ENCODE data around the gene CAV1. TPM values are rescaled to one million over a fixed set of nuclear protein-coding genes. Genes with fewer than 3 reads are reported as not detected.

The CAV1 gene
- total RNA-seq, 2 donors from 2014 or later = 1.2 TPM; not detected in 1

DNA sequence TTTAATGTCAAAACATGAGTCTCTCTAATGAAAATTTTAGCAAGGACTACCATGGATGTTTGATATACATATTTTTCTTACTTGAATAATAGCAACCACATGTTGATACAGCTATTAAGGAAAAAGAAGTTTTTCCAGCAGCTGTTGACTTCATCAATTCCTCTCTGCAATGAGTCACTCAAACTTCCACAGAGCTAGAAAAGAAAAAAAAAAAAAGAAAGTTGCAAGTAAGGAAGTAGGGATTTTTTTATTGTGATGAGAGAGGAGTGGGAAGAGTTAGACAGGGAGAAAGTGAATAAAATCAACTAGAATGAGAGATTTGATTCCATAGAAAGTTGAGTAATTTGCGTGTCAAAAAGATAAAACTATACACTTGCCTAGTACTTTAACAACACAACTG lies 46.2 kb downstream of the CAV1 start:
- Mint-ChIP-seq H3K4me3 (no peak overlapping the region), H3K36me3 (ENCODE audit: low read depth) (no peaks in the 10 kb centered on the region), H3K27ac (no peak overlapping the region), H3K27me3 (peaks cover 12% of the 10 kb centered on the region), H3K9me3 (no peaks in the 10 kb centered on the region), H3K4me1 (no peaks in the 10 kb centered on the region)
- ATAC-seq (replicated peaks) = no peak

DNA sequence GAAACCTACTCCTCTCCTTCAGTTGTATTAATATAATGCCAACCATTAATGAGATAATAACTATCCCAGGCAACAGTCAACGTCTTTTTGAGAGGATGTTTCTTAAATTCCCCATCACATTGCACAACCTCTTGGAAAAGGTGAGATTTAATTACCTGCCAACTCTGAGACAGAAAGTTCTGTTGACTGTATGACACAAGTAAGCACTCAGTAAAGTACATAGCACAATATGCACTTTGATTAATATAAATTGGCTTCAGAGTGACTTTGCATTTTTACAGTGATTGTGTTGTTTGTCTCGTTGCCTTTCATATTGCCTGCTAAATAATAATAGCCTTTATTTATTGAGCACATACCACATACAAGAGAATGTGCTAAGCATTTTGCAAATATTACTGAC lies 46.7 kb downstream of the CAV1 start:
- ATAC-seq (replicated peaks) = no peak
- Mint-ChIP-seq H3K36me3 (ENCODE audit: low read depth) (no peaks in the 10 kb centered on the region), H3K4me1 (no peaks in the 10 kb centered on the region), H3K27ac (no peak overlapping the region), H3K9me3 (no peaks in the 10 kb centered on the region), H3K27me3 (peaks cover 15% of the 10 kb centered on the region), H3K4me3 (no peak overlapping the region)

GRCh38 chr7:116572036-116572435 lies 47.2 kb downstream of the CAV1 start:
- Mint-ChIP-seq H3K27ac (no peak overlapping the region), H3K4me3 (no peak overlapping the region), H3K36me3 (ENCODE audit: low read depth) (no peaks in the 10 kb centered on the region), H3K9me3 (no peaks in the 10 kb centered on the region), H3K27me3 (peaks cover 16% of the 10 kb centered on the region), H3K4me1 (no peaks in the 10 kb centered on the region)
- no peak for ATAC-seq (replicated peaks)

- H3K36me3 Mint-ChIP-seq (ENCODE audit: low read depth) = no peaks in the 10 kb centered on the region
- H3K27me3 Mint-ChIP-seq = peaks cover 19% of the 10 kb centered on the region
- H3K4me3 Mint-ChIP-seq = no peak overlapping the region
- H3K4me1 Mint-ChIP-seq = no peaks in the 10 kb centered on the region
- no peaks in the 10 kb centered on the region for H3K9me3 Mint-ChIP-seq
- ATAC-seq (replicated peaks) = no peak
- H3K27ac Mint-ChIP-seq = no peak overlapping the region
These were observed 48.7 kb downstream of the CAV1 start for GRCh38 chr7:116573541-116573940.

- Mint-ChIP-seq H3K27ac (no peak overlapping the region), H3K4me3 (no peak overlapping the region)
These were observed 49.4 kb downstream of the CAV1 start for GRCh38 chr7:116574025-116574822.

GRCh38 chr7:116575853-116576252 lies 51.0 kb downstream of the CAV1 start:
- H3K36me3 Mint-ChIP-seq (ENCODE audit: low read depth) = no peaks in the 10 kb centered on the region
- H3K4me1 Mint-ChIP-seq = no peaks in the 10 kb centered on the region
- H3K4me3 Mint-ChIP-seq = no peak overlapping the region
- H3K9me3 Mint-ChIP-seq = no peaks in the 10 kb centered on the region
- no peak for ATAC-seq (replicated peaks)
- peaks cover 7% of the 10 kb centered on the region for H3K27me3 Mint-ChIP-seq
- H3K27ac Mint-ChIP-seq = no peak overlapping the region

More at GRCh38 chr7:116574025-116574822, 49.4 kb downstream of the CAV1 start:
- Mint-ChIP-seq H3K36me3 (ENCODE audit: low read depth) (no peaks in the 10 kb centered on the region), H3K27me3 (peaks cover 19% of the 10 kb centered on the region), H3K4me1 (no peaks in the 10 kb centered on the region), H3K9me3 (no peaks in the 10 kb centered on the region)
- ATAC-seq (replicated peaks) = no peak

DNA sequence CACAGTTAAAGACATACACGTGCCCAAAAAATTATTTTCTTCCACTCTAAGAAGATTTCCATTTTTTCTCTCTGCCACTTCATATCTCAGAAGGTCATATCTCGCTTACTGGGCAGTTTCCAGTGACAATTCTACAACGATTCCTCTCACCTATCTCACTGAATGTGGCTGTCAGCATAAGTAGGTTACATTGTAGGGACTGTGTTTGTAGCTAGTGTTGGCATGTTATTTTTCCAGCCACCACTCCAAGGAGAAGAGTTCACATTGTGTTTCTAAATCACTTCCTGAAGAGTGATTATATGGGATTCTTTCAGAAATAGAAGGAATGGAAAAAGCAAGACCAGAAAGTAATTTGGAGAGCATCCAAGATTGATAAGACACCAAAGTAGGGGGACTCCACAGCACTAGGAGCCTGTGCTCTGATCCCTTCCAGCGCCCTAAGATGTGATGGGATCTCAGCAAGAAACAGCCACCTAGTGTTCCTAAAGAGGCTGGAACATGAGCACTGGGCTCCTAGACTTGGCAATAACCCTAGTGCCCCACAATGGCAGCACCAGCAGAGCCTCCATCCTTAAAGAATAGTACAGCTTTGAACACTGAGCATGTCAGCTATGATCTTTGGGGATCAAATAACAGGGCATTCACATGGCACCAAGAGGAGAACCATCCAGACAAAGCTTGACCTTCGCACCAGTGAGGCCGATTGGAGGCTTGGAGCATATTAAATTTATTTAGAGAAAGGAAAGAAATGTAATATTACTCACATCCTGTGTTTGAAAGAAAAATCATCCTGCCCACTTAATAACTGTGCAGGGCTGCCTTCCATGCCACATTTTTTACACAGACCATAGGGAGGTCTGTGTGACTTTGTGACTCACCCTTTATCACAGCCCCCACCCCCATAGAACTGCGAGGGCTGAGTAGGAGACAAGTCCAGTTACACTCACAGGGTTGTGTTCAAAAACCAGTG lies 51.8 kb downstream of the CAV1 start:
- peak overlapping the region; percentile 3 for H3K4me3 Mint-ChIP-seq

DNA sequence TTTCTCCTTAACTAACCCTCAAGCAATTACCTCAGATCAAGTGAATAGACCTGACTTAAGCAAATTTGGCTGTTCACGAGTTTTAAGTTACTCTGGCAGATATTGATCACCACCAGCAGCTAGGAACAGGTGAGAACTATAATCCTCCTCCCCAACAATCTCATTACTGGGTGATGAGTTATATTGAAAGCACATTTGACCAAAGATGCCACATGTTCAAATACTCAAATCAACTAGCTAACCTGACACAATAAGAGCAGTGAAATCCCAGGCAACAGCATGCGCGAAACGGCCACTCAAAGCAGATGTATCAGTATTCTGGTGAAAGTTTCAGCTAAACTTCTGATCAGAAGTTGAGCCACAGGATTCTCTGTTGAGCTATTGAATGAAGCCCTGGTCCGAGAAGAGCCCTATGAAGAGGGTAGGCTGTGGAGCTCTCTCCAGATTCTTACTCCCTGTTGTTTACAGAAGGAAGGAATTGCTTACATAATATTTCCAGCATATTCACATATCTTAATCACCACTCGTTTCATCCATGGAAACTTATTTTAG lies 52.6 kb downstream of the CAV1 start:
- no peaks in the 10 kb centered on the region for H3K36me3 Mint-ChIP-seq (ENCODE audit: low read depth)
- peak overlapping the region; percentile 3 for H3K4me3 Mint-ChIP-seq
- no peaks in the 10 kb centered on the region for H3K9me3 Mint-ChIP-seq
- peak; percentile 83 for ATAC-seq (replicated peaks)
- H3K27me3 Mint-ChIP-seq = peaks cover 7% of the 10 kb centered on the region
- no peak overlapping the region for H3K27ac Mint-ChIP-seq
- no peaks in the 10 kb centered on the region for H3K4me1 Mint-ChIP-seq

More for the DNA sequence above, 51.8 kb downstream of the CAV1 start:
- H3K27ac Mint-ChIP-seq = no peak overlapping the region
- no peaks in the 10 kb centered on the region for H3K4me1 Mint-ChIP-seq
- no peaks in the 10 kb centered on the region for H3K36me3 Mint-ChIP-seq (ENCODE audit: low read depth)
- H3K27me3 Mint-ChIP-seq = peaks cover 7% of the 10 kb centered on the region
- no peaks in the 10 kb centered on the region for H3K9me3 Mint-ChIP-seq
- peak; percentile 79 for ATAC-seq (replicated peaks)

DNA sequence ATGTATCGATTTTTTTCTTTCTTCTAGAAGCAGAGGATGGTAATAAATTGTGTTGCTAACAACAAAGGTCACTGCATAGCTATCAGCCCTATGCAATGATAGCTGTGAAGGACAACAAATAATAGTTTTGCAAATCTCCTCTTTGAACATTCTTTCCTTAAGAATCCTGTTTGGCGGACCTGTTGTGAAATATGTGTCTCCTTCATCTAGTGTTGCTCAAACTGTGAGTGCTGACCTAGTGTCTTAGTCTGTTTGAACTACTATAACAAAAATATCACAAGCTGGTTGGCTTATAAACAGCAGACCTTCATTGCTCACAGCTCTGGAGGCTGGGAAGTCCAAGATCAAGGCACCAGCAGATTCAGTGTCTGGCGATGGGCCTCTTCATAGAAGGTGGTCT lies 53.7 kb downstream of the CAV1 start:
- Mint-ChIP-seq H3K4me1 (peaks cover 6% of the 10 kb centered on the region), H3K27me3 (peaks cover 7% of the 10 kb centered on the region)

DNA sequence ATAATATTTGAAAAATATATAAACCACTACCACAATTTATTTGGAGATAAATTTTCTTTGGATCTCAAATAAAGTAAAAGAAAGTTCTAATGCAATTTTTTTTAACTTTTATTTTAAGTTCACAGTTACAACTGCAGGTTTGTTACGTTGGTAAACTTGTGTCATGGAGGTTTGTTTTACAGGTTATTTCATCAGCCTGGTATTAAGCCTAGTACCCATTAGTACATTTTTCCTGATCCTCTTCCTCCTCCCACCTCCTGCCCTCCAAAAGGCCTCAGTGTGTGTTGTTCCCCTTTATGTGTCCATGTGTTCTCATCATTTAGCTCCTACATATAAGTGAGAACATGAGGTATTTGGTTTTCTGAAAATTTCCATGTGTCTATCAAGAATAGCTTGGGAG lies 54.5 kb downstream of the CAV1 start:
- no peak overlapping the region for H3K4me3 Mint-ChIP-seq
- no peaks in the 10 kb centered on the region for H3K9me3 Mint-ChIP-seq
- H3K27ac Mint-ChIP-seq = no peak overlapping the region
- H3K27me3 Mint-ChIP-seq = peaks cover 7% of the 10 kb centered on the region
- ATAC-seq (replicated peaks) = no peak
- no peaks in the 10 kb centered on the region for H3K36me3 Mint-ChIP-seq (ENCODE audit: low read depth)
- peaks cover 6% of the 10 kb centered on the region for H3K4me1 Mint-ChIP-seq

More for the DNA sequence above, 53.7 kb downstream of the CAV1 start:
- no peak for ATAC-seq (replicated peaks)
- Mint-ChIP-seq H3K27ac (no peak overlapping the region), H3K36me3 (ENCODE audit: low read depth) (no peaks in the 10 kb centered on the region), H3K9me3 (no peaks in the 10 kb centered on the region), H3K4me3 (no peak overlapping the region)

DNA sequence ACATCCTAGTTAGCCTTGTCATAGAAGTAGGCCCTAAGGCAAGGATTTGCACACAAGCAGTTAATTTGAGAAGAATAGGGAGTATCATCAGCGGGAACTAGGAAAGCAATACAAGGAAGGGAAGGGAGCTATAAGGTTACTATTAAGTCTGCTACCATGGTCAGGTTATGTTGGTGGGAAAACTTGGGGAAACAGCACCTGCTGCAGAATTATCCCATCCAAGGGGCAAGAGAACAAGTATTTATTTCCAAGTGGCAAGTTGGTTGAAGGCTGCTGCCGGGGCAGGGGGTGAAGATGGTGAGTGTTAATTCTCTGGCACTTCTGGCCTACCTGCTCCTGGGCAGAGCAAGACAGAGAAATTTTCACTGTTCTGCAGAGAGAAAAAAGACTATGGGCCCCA lies 55.0 kb downstream of the CAV1 start:
- peaks cover 7% of the 10 kb centered on the region for H3K27me3 Mint-ChIP-seq
- H3K27ac Mint-ChIP-seq = no peak overlapping the region
- ATAC-seq (replicated peaks) = no peak
- H3K36me3 Mint-ChIP-seq (ENCODE audit: low read depth) = no peaks in the 10 kb centered on the region
- peaks cover 6% of the 10 kb centered on the region for H3K4me1 Mint-ChIP-seq
- no peak overlapping the region for H3K4me3 Mint-ChIP-seq
- no peaks in the 10 kb centered on the region for H3K9me3 Mint-ChIP-seq

- H3K27me3 Mint-ChIP-seq = peaks cover 2% of the 10 kb centered on the region
- H3K36me3 Mint-ChIP-seq (ENCODE audit: low read depth) = no peaks in the 10 kb centered on the region
- H3K9me3 Mint-ChIP-seq = no peaks in the 10 kb centered on the region
- H3K4me1 Mint-ChIP-seq = peaks cover 6% of the 10 kb centered on the region
- H3K4me3 Mint-ChIP-seq = no peak overlapping the region
- no peak for ATAC-seq (replicated peaks)
- no peak overlapping the region for H3K27ac Mint-ChIP-seq
These were observed 57.4 kb downstream of the CAV1 start for GRCh38 chr7:116582164-116582732.

DNA sequence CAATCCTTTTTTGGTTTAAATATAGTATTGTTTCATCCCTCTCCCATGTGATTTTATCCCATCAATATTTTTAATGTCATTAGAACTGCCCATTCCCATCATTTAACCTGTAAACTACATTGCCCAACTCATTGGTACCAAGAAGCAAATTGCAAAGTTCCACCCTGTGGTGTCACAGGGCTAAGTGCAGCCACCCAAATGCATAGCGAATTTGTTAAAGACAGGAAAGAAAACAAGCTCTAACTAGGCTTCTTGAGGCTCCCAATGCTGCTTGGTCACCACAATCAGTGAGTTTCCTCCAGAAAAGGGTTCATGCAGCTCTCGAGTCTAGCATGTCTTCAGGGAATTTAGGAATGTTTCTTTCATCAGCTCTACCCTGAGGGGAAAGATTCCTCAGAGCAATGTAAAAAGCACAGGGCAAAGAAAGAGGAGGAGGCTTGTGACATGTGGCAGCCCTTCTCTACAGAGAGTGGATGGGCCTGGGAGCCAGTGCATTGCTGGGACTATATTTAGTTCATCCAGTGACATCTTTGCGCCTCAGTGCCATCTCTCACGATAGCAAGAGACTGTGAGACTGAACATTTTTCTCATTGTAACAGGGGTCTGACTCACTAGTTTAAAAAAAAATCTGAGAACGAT lies 58.1 kb downstream of the CAV1 start:
- ATAC-seq (replicated peaks) = peak; percentile 30
- Mint-ChIP-seq H3K9me3 (no peaks in the 10 kb centered on the region), H3K4me1 (peaks cover 6% of the 10 kb centered on the region), H3K27ac (peak overlapping the region; percentile 16), H3K36me3 (ENCODE audit: low read depth) (no peaks in the 10 kb centered on the region), H3K27me3 (no peaks in the 10 kb centered on the region), H3K4me3 (peak overlapping the region; percentile 46)

- no peaks in the 10 kb centered on the region for H3K36me3 Mint-ChIP-seq (ENCODE audit: low read depth)
- no peaks in the 10 kb centered on the region for H3K27me3 Mint-ChIP-seq
- no peak overlapping the region for H3K27ac Mint-ChIP-seq
- no peaks in the 10 kb centered on the region for H3K9me3 Mint-ChIP-seq
- peaks cover 6% of the 10 kb centered on the region for H3K4me1 Mint-ChIP-seq
- peak; percentile 41 for ATAC-seq (replicated peaks)
- peak overlapping the region; percentile 46 for H3K4me3 Mint-ChIP-seq
These were observed 58.8 kb downstream of the CAV1 start for GRCh38 chr7:116583653-116584052.

All from activated T-helper 17 cell treated with anti-CD3 and anti-CD28 coated beads, Interleukin-2, amount 50 U/mL, for 72 hours (primary cell).